BE2C (cell line): ENCODE results near the gene CHSY1.

Experiments
- DNase-seq: peaks from one replicate; pipeline ENCODE4 v3.0.0-alpha.2; 2020
- H3K27me3 ChIP-seq: fragments of 250-450 bp; sonication (Bioruptor Pico); 2 replicates; pipeline ENCODE4 v1.5.1; 2020; ENCODE audit warnings: mild to moderate bottlenecking
- H3K36me3 ChIP-seq: fragments of 250-450 bp; sonication (Bioruptor Pico); 2 replicates; pipeline ENCODE4 v1.5.1; 2020; ENCODE audit warnings: mild to moderate bottlenecking
- H3K4me1 ChIP-seq: fragments of 250-450 bp; sonication (Bioruptor Pico); 2 replicates; pipeline ENCODE4 v1.5.1; 2020
- H3K4me3 ChIP-seq: 2 replicates; pipeline ENCODE4 v1.5.1; 2011; ENCODE audit warnings: low read depth, low read length
- H3K9me3 ChIP-seq: fragments of 250-450 bp; sonication (Bioruptor Pico); 2 replicates; pipeline ENCODE4 v1.5.1; 2020
- CTCF ChIP-seq: IDR thresholded peaks from 2 replicates; pipeline ENCODE4 v1.5.1; 2012; ENCODE audit warnings: mild to moderate bottlenecking, low read depth, low read length

Gene CHSY1

GRCh38 chr15:101179341-101180153 is 72.3 kb downstream of the CHSY1 start:
- Histone ChIP-seq H3K36me3 (peaks cover 56% of the 10 kb centered on the region), H3K27me3 (no peaks in the 10 kb centered on the region), H3K9me3 (no peaks in the 10 kb centered on the region), H3K4me1 (peaks cover 9% of the 10 kb centered on the region; the same call in 1 of the 2 replicates), H3K4me3 (no peak overlapping the region)
- no peak for TF ChIP-seq CTCF
- no peak for DNase-seq

GRCh38 chr15:101178931-101179330 is 72.9 kb downstream of the CHSY1 start:
- peaks cover 61% of the 10 kb centered on the region for H3K36me3 ChIP-seq
- H3K27me3 ChIP-seq: no peaks in the 10 kb centered on the region
- TF ChIP-seq CTCF: no peak
- no peak for DNase-seq
- no peak overlapping the region for H3K4me3 ChIP-seq
- H3K9me3 ChIP-seq: no peaks in the 10 kb centered on the region
- H3K4me1 ChIP-seq: peaks cover 9% of the 10 kb centered on the region

- DNase-seq: no peak
- peaks cover 8% of the 10 kb centered on the region for H3K4me1 ChIP-seq
- H3K9me3 ChIP-seq: no peaks in the 10 kb centered on the region
- no peak for TF ChIP-seq CTCF
- H3K27me3 ChIP-seq: no peaks in the 10 kb centered on the region
- H3K4me3 ChIP-seq: no peak overlapping the region
- H3K36me3 ChIP-seq: peaks cover 59% of the 10 kb centered on the region
Measured at GRCh38 chr15:101178479-101178878, 73.4 kb downstream of the CHSY1 start.

- TF ChIP-seq CTCF: no peak
- H3K27me3 ChIP-seq: no peaks in the 10 kb centered on the region
- H3K36me3 ChIP-seq: peaks cover 58% of the 10 kb centered on the region
- peaks cover 12% of the 10 kb centered on the region for H3K4me1 ChIP-seq
- H3K4me3 ChIP-seq: no peak overlapping the region
- DNase-seq: no peak
- H3K9me3 ChIP-seq: no peaks in the 10 kb centered on the region
Measured at GRCh38 chr15:101177866-101178265, 74.0 kb downstream of the CHSY1 start.

GRCh38 chr15:101176625-101177024 is 75.2 kb downstream of the CHSY1 start:
- no peak for DNase-seq
- H3K4me3 ChIP-seq: no peak overlapping the region
- no peak for TF ChIP-seq CTCF
- peaks cover 23% of the 10 kb centered on the region for H3K4me1 ChIP-seq
- peaks cover 53% of the 10 kb centered on the region for H3K36me3 ChIP-seq
- H3K27me3 ChIP-seq: no peaks in the 10 kb centered on the region
- H3K9me3 ChIP-seq: no peaks in the 10 kb centered on the region

GRCh38 chr15:101175401-101175800 is 76.4 kb downstream of the CHSY1 start:
- H3K36me3 ChIP-seq: peaks cover 46% of the 10 kb centered on the region
- TF ChIP-seq CTCF: no peak
- no peaks in the 10 kb centered on the region for H3K9me3 ChIP-seq
- no peak for DNase-seq
- peaks cover 26% of the 10 kb centered on the region for H3K4me1 ChIP-seq
- H3K4me3 ChIP-seq: no peak overlapping the region
- no peaks in the 10 kb centered on the region for H3K27me3 ChIP-seq
